ENCODE results near the gene NPIPB2.

GRCh38 chr16:11966173-11966572, 24.3 kb upstream of the NPIPB2 start:
- TF ChIP-seq CTCF (IDR thresholded peaks at IDR 0.05; ENCODE audit: insufficient read depth, low read length) (no peak), GABPA (IDR thresholded peaks at IDR 0.05; ENCODE audit: low read depth) (no peak), POLR2AphosphoS5 (IDR thresholded peaks at IDR 0.05; ENCODE audit: low read depth) (no peak)

Data from HL-60 (cell line).